PC-3 (cell line): ENCODE data around the gene AHCTF1. TPM values are rescaled to one million over a fixed set of nuclear protein-coding genes. Genes with fewer than 3 reads are reported as not detected.
"Not testable (repeated sequence)": the region's sequence is repeated elsewhere in the genome, so short reads cannot be mapped to it uniquely, and the experiment has no call there.

ENCODE experiments used
- ATAC-seq: fragments of 200-7000 bp; cut with Tn5 transposase; 2 replicates; pipeline ENCODE4 v1.9.1; 2020; ENCODE audit warnings: mild to moderate bottlenecking, moderate library complexity
- BruUV-seq: library from RNA; stranded (reverse); fragments of 400-500 nt; replicated peaks from 2 replicates; lab custom pipeline; 2021; lab: Mats Ljungman, UMichigan
- CTCF ChIA-PET: fragments of 300-600 bp; sonication (Branson Sonifier 250); formaldehyde crosslinking; loops from one replicate; lab custom pipeline; 2022; ENCODE audit warnings: antibody characterized with exemption; lab: Charles Lee
- POLR2A ChIA-PET: fragments of 300-600 bp; sonication (Branson Sonifier 250); formaldehyde crosslinking; loops from one replicate; lab custom pipeline; 2022; ENCODE audit warnings: antibody characterized with exemption; ENCODE audit not compliant: unreplicated experiment; lab: Charles Lee
- DNase-seq: peaks from one replicate; pipeline ENCODE4 v3.0.0-alpha.2; 2015
- H2AFZ ChIP-seq: fragments of 300-600 bp; sonication (generic); 2 replicates; pipeline ENCODE4 v1.6.0; 2016; ENCODE audit warnings: antibody characterized with exemption, low read length
- H3F3A ChIP-seq: fragments of 300-600 bp; sonication (generic); one replicate; pipeline ENCODE4 v1.6.0; 2017; ENCODE audit warnings: antibody characterized with exemption, low read length, control low read depth, mild to moderate bottlenecking; ENCODE audit not compliant: unreplicated experiment
- H3K27ac ChIP-seq: fragments of 300-600 bp; sonication (generic); 2 replicates; pipeline ENCODE4 v1.5.1; 2016; ENCODE audit warnings: mild to moderate bottlenecking, low read length
- H3K27me3 ChIP-seq: fragments of 300-600 bp; sonication (generic); 2 replicates; pipeline ENCODE4 v1.6.1; 2016; ENCODE audit warnings: low read length, mixed read lengths
- H3K36me3 ChIP-seq: fragments of 300-600 bp; sonication (generic); 2 replicates; pipeline ENCODE4 v1.6.1; 2016; ENCODE audit warnings: low read depth, mixed run types, low read length, mixed read lengths
- H3K4me1 ChIP-seq: fragments of 300-600 bp; sonication (generic); 2 replicates; pipeline ENCODE4 v1.5.1; 2016; ENCODE audit warnings: low read length; ENCODE audit not compliant: insufficient read depth
- H3K4me2 ChIP-seq: fragments of 300-600 bp; sonication (generic); 2 replicates; pipeline ENCODE4 v1.6.0; 2016; ENCODE audit warnings: low read length
- H3K4me3 ChIP-seq: fragments of 300-600 bp; sonication (generic); 2 replicates; pipeline ENCODE4 v1.5.1; 2016; ENCODE audit warnings: mild to moderate bottlenecking, low read length, mixed read lengths
- H3K79me2 ChIP-seq: fragments of 300-600 bp; sonication (generic); 2 replicates; pipeline ENCODE4 v1.6.1; 2017; ENCODE audit warnings: low read length, mixed read lengths
- H3K9ac ChIP-seq: fragments of 300-600 bp; sonication (generic); 2 replicates; pipeline ENCODE4 v1.6.0; 2016; ENCODE audit warnings: mild to moderate bottlenecking, low read length
- H3K9me2 ChIP-seq: fragments of 300-600 bp; sonication (generic); replicated peaks from 2 replicates; pipeline ENCODE4 v1.6.1; 2016; ENCODE audit warnings: mixed run types, low read length, mixed read lengths
- H3K9me3 ChIP-seq: fragments of 300-600 bp; sonication (generic); 2 replicates; pipeline ENCODE4 v1.6.1; 2016; ENCODE audit warnings: low read length, mixed read lengths
- H4K20me1 ChIP-seq: fragments of 300-600 bp; sonication (generic); 2 replicates; pipeline ENCODE4 v1.6.1; 2016; ENCODE audit warnings: low read length, mixed read lengths
- EZH2 ChIP-seq: fragments of 300-600 bp; sonication (generic); IDR thresholded peaks from one replicate; pipeline ENCODE4 v1.6.1; 2017; ENCODE audit warnings: antibody characterized with exemption, mild to moderate bottlenecking, low read length; ENCODE audit not compliant: unreplicated experiment
- EZH2phosphoT487 ChIP-seq: fragments of 300-600 bp; sonication (generic); IDR thresholded peaks from 2 replicates; pipeline ENCODE4 v1.6.1; 2018; ENCODE audit warnings: mild to moderate bottlenecking, antibody characterized with exemption, low read length, borderline replicate concordance
- intact Hi-C: fragments of 100-400 bp; cut with micrococcal nuclease; formaldehyde crosslinking; loops from 2 replicates; pipeline ENCODE4 v1.9.0; 2023
- total RNA-seq: library from RNA; depleted of rRNA; stranded (reverse); fragments of >200 nt; gene quantifications from 2 replicates; pipeline ENCODE4 v1.2.3, GENCODE V29; 2014
- TF ChIP-seq, protein P1 (sequence below): fragments of 300-600 bp; sonication (generic); conservative IDR thresholded peaks from 2 replicates; pipeline ENCODE4 v1.5.1; 2017; ENCODE audit warnings: antibody characterized with exemption, low read depth, mild to moderate bottlenecking, low read length

AHCTF1 gene
- total RNA-seq, 1 experiment from 2014 or later, result 38.0 TPM

DNA sequence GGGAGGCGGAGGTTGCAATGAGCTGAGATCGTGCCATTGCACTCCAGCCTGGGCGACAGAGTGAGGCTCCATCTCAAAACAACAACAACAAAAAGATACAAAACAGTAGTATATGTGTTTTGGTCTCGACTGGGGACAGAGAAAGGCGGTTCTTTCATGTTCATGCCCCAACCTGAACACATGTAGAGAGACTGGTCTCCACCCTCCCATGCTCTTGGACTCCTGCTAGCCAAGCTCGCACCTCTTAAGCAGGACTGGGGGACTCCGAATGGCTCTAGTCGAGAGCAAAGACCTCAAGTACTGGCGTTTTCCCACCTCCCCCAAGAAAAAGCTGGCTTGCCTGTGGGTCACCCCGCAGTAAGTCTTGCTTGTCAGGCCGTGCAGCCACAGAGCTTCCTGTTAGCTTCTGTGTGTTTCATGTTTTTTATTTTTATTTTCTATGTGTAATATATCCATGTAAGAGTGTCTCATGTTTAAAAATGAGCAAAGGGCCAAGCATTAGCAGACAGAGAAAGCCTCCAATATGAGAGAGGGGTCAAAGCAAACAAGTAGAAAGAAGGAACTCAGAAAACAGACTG is 116.0 kb downstream of the AHCTF1 start:
- no peaks in the 10 kb centered on the region for H3K79me2 ChIP-seq
- H3F3A ChIP-seq, result no peaks in the 10 kb centered on the region
- no peak overlapping the region for H3K4me3 ChIP-seq
- H2AFZ ChIP-seq, result no peak overlapping the region
- H3K4me2 ChIP-seq, result no peak overlapping the region
- CTCF ChIA-PET, result no interaction called here
- no peaks in the 10 kb centered on the region for H3K27me3 ChIP-seq
- ATAC-seq (no peak), DNase-seq (no peak)
- H4K20me1 ChIP-seq, result no peaks in the 10 kb centered on the region
- no peaks in the 10 kb centered on the region for H3K4me1 ChIP-seq
- H3K36me3 ChIP-seq, result no peaks in the 10 kb centered on the region
- POLR2A ChIA-PET, result no interaction called here
- H3K9me3 ChIP-seq, result no peaks in the 10 kb centered on the region
- intact Hi-C loops, result no loop called here
- H3K9ac ChIP-seq, result no peak overlapping the region
- H3K27ac ChIP-seq, result no peak overlapping the region
- no peaks in the 10 kb centered on the region for H3K9me2 ChIP-seq
- BruUV-seq, result no TSS peak
- TF ChIP-seq EZH2phosphoT487 (no peak), EZH2 (no peak)
- TF ChIP-seq, protein P1, sequence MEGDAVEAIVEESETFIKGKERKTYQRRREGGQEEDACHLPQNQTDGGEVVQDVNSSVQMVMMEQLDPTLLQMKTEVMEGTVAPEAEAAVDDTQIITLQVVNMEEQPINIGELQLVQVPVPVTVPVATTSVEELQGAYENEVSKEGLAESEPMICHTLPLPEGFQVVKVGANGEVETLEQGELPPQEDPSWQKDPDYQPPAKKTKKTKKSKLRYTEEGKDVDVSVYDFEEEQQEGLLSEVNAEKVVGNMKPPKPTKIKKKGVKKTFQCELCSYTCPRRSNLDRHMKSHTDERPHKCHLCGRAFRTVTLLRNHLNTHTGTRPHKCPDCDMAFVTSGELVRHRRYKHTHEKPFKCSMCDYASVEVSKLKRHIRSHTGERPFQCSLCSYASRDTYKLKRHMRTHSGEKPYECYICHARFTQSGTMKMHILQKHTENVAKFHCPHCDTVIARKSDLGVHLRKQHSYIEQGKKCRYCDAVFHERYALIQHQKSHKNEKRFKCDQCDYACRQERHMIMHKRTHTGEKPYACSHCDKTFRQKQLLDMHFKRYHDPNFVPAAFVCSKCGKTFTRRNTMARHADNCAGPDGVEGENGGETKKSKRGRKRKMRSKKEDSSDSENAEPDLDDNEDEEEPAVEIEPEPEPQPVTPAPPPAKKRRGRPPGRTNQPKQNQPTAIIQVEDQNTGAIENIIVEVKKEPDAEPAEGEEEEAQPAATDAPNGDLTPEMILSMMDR, result no peak

DNA sequence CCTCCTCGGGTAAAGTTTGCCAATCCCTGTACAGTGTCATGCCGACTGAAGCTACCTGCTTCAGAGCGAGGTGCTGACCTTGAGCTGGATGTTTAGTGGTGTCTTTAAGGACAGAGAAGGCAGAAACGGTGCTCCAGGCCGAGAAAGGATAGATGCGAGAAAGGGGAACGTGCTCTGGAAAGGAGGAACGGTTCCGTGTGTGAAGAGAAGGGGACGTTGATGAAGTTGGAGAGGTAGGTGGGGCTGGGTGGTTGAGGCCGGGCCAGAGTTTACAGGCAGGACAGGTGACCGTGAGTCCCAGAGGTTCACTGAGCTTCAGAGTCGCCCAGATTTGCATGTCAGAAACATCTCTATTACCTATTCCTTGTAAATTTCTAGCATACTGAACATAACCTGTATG is 116.9 kb downstream of the AHCTF1 start:
- Histone ChIP-seq H3F3A (no peaks in the 10 kb centered on the region), H3K79me2 (no peaks in the 10 kb centered on the region), H3K36me3 (no peaks in the 10 kb centered on the region), H3K4me3 (no peak overlapping the region), H3K9me3 (no peaks in the 10 kb centered on the region), H3K9ac (no peak overlapping the region), H3K9me2 (no peaks in the 10 kb centered on the region), H3K4me2 (no peak overlapping the region), H2AFZ (no peak overlapping the region), H4K20me1 (no peaks in the 10 kb centered on the region), H3K4me1 (no peaks in the 10 kb centered on the region), H3K27ac (no peak overlapping the region), H3K27me3 (no peaks in the 10 kb centered on the region)
- ChIA-PET CTCF (no interaction called here), POLR2A (no interaction called here)
- no TSS peak for BruUV-seq
- TF ChIP-seq EZH2phosphoT487 (no peak), EZH2 (no peak)
- TF ChIP-seq, protein P1, result no peak
- DNase-seq (no peak), ATAC-seq (no peak)
- intact Hi-C loops, result no loop called here

DNA sequence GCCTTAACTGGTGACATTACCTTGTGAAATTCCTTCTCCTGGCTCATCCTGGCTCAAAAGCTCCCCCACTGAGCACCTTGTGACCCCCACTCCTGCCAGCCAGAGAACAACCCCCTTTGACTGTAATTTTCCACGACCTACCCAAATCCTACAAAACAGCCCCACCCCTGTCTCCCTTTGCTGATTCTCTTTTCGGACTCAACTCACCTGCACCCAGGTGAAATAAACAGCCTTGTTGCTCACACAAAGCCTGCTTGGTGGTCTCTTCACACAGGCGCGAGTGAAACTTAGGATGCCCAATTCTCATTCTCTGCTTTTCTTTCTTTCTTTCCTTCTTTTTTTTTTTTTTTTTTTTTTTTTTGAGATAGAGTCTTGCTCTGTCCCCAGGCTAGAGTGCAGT is 118.4 kb downstream of the AHCTF1 start:
- H3K9me3 ChIP-seq, H3K9me2 ChIP-seq, H3K79me2 ChIP-seq, intact Hi-C loops, H3K27me3 ChIP-seq, H3K4me2 ChIP-seq, DNase-seq, POLR2A ChIA-PET, BruUV-seq, H3K9ac ChIP-seq, H3K36me3 ChIP-seq, H3F3A ChIP-seq, CTCF ChIA-PET, ATAC-seq, H3K4me1 ChIP-seq, H3K27ac ChIP-seq, H3K4me3 ChIP-seq, H2AFZ ChIP-seq, H4K20me1 ChIP-seq: not testable (repeated sequence)
